ENCODE data around the gene TNNI3.
"Not testable (repeated sequence)": the region's sequence is repeated elsewhere in the genome, so short reads cannot be mapped to it uniquely, and the experiment has no call there.

The TNNI3 gene

GRCh38 chr19:55157064-55157908 lies at the start of gene TNNI3:
Gene TNNI3 (minus strand): TSS chr19:55157732. CDS start chr19:55157589, 143 bp downstream.
- DNase-seq (ENCODE audit: low read depth in 4 of 4, low spot score in 1 of 4) = no peak

GRCh38 chr19:55206664-55207500 lies 49.4 kb upstream of the TNNI3 start:
- DNase-seq (ENCODE audit: low read depth in 4 of 4, low spot score in 1 of 4) = peak in 3 of 4 experiments; percentile 12 to 44 (median 34)

- DNase-seq (ENCODE audit: low read depth in 4 of 4, low spot score in 1 of 4) = not testable (repeated sequence)
Observed at GRCh38 chr19:55202199-55202598, 44.7 kb upstream of the TNNI3 start.

- no peak for DNase-seq (ENCODE audit: low read depth in 4 of 4, low spot score in 1 of 4)
Observed at GRCh38 chr19:55199620-55200204, 42.2 kb upstream of the TNNI3 start.

DNA sequence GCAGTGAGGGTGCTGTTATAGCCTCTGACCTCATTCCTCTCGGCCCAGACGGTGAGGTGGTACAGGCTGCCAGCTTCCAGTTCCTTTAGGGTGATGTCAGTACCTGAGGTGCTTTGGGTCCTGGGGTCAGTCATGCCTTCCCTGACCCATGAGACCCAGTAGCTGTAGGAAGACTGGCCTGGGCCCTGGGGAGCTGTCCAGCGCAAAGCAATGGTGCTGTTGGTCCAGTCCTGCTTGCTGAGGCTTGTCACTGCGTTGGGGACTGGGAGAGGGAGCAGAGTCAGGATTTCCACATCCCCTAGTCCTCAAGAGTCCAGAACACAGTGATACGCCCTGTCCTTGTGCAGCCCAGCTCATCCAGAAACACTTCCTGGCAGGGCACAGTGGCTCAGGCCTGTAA lies 41.1 kb upstream of the TNNI3 start:
- no peak for DNase-seq (ENCODE audit: low read depth in 4 of 4, low spot score in 1 of 4)

DNA sequence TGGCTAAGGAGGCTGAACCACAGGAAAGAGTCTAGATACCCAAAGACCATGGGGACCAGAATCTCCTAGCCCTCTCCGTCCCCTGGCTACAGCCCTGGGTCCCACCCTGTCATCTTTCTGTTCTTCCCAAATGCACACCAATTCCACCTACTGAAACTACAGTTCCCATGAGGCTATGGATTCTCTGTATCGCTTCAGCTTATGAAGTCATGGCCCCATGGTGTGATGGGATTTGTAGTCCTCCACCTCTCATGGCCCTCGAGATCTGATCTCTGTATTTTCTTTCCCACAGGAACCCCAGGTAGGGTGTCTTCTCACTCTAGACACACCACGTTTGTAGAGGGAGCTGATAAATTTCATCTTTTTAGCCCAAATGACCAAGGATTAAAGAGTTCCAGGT lies 40.0 kb upstream of the TNNI3 start:
- no peak for DNase-seq (ENCODE audit: low read depth in 4 of 4, low spot score in 1 of 4)

DNA sequence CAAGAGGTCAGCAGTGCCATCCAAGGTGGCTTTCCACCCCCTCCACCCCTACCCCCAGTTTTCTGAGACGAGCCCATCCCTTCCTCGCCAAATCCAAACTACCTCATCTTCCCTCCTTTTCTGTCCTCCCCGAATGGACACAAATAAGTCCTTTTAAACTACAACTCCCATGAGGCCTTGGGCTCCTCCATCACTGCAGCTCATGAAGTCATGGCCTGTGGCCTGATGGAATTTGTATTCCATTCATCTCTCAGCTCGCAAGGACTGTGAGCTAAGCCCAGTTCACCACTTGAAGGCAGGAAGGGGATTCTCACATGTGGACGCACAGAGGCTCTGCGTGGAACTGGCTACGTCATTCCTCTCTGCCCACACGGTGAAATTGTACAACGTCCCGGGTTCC lies 39.3 kb upstream of the TNNI3 start:
- DNase-seq (ENCODE audit: low read depth in 4 of 4, low spot score in 1 of 4) = no peak

DNA sequence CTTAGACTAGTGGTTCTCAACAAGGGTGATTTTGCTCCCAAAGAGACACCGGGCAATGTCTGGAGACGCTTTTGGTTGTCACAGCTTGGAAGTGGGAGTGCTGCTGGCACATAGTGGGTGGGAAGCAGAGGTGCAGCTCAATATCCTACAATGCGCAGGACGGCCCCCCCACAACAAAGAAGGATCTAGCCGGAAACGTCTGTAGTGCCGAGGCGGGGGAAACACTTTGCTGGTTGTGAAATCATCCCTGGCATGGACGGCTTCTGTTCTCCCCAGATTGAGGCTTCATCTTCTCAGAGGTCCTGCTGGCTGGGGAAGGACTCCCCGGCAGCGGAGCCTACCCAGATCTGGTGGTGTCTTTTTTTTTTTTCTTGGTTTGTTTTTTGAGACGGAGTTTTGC lies 35.9 kb upstream of the TNNI3 start:
- DNase-seq (ENCODE audit: low read depth in 4 of 4, low spot score in 1 of 4) = no peak

- DNase-seq (ENCODE audit: low read depth in 4 of 4, low spot score in 1 of 4) = no peak
Observed at GRCh38 chr19:55189403-55189835, 31.9 kb upstream of the TNNI3 start.

DNA sequence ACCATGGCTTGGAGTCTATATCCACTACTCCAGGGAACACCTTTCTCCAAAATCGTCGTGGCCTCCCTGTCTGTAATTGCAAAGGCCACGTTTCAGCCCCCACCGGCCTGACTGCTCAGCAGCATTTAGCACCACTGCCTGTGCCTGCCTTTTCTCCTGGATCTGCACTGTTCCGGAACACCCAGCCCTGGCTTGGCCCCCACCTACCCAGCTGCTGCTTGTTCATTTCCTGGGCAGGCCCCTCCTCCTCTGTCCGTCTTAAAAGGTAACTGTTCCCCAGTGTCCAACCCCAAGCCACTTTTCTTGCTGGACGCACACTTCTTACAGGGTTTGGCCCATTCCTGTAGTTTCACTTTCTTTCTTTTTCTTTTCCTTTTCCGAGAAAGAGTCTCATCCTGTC lies 31.1 kb upstream of the TNNI3 start:
- no peak for DNase-seq (ENCODE audit: low read depth in 4 of 4, low spot score in 1 of 4)

DNA sequence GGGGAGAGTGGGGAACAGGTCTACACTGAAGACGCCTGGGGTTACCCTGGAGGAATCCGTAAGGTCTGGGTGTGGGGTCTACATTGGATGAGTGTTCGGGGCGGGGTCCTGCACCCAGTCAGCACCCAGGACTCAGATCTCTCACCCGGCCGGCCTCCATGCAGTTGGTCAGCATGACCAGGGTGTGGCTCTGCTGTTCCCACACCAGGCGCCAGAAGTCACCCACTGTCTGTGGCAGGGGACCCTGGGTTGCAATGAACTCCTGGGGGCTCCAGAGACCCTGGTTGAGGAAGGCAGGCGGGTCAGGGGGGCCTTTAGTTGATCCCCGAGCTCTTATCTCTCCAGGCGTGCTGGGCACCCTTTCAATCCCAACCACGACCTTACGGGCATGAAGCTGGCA lies 28.5 kb upstream of the TNNI3 start:
- no peak for DNase-seq (ENCODE audit: low read depth in 4 of 4, low spot score in 1 of 4)

DNA sequence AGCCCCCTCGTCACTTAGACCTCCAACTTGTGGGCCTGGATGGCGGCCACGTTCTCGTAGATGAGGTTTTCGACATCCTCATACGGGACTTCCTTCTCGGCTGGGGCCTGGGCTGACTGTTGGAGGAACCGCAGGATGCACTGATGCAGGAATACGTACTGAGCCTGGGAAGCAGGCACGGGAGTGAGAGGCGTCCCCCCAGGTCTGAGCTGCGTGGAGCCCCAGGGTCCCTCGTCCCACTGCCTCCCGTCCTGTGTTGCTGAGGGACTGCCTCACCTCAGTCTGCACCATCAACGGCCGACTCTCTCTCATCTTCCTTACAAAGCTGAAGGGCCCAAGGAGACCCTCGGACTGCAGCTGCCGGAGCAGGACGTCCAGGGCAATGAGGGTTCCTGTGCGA lies 24.2 kb upstream of the TNNI3 start:
- DNase-seq (ENCODE audit: low read depth in 4 of 4, low spot score in 1 of 4) = no peak

DNA sequence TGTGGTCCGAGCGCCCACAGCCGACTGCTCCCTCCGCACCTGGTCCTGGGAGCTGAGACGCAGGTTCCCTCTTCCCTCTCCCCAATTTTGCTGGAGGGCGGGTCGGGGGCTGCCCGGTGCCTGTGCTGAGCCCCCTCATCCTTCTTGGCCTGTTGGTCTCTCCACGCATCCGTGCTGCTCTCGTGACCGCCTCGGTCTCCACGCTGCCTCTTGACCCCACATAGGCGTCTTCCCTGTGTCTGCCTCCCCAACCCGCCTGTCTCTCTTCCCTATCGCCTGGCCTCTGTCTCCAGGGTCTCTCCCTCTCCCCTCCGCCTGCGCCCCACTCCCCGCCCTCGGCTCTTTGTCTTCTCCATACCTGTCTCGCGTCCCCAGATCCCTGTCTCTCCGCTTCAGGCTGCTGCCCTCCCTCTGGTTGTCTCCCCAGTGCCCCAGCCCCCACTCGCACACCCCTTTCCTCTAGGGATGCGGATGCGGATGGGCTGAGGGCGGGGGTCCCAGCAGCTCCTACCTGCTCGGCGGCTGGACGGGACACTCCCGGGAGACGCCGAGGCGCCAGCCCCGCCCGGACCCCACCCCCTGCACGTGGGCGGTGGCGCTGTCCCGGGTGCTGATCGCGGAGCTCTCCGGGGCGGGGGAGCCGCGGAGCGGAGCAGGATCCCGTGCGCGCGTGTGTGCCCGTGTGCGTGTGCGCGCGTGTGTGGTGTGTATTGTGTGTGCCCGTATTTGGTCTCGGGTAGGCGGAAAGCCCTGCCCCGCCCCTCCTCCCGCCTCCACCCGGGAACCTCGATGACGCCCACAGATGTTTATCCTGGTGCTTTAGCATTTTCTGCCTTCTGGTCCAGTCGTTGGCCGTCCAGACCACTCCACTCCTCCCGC lies 22.3 kb upstream of the TNNI3 start, which contains the start of gene SYT5:
Gene SYT5, minus strand, starts transcription at position 684 of the 879 bp plus-strand sequence. CDS start 1,248 bp downstream, outside the sequence.
- peak in 2 of 4 experiments; percentile 40 to 57 for DNase-seq (ENCODE audit: low read depth in 4 of 4, low spot score in 1 of 4)

- DNase-seq (ENCODE audit: low read depth in 4 of 4, low spot score in 1 of 4) = peak; percentile 61 to 80 (median 76)
Observed at GRCh38 chr19:55178781-55179599, 21.5 kb upstream of the TNNI3 start.

- DNase-seq (ENCODE audit: low read depth in 4 of 4, low spot score in 1 of 4) = no peak
Observed at GRCh38 chr19:55176076-55176475, 18.5 kb upstream of the TNNI3 start.

- no peak for DNase-seq (ENCODE audit: low read depth in 4 of 4, low spot score in 1 of 4)
Observed at GRCh38 chr19:55175117-55175867, 17.8 kb upstream of the TNNI3 start.

- DNase-seq (ENCODE audit: low read depth in 4 of 4, low spot score in 1 of 4) = no peak
Observed at GRCh38 chr19:55174425-55175116, 17.0 kb upstream of the TNNI3 start.

GRCh38 chr19:55173714-55174409 lies 16.3 kb upstream of the TNNI3 start:
- no peak for DNase-seq (ENCODE audit: low read depth in 4 of 4, low spot score in 1 of 4)
